ENCODE measurements around the gene ZNF142. TPM values are rescaled to one million over a fixed set of nuclear protein-coding genes. Genes with fewer than 3 reads are reported as not detected.

The ZNF142 gene
- total RNA-seq, 1 experiment from 2014 or later: 6.3 TPM

DNA sequence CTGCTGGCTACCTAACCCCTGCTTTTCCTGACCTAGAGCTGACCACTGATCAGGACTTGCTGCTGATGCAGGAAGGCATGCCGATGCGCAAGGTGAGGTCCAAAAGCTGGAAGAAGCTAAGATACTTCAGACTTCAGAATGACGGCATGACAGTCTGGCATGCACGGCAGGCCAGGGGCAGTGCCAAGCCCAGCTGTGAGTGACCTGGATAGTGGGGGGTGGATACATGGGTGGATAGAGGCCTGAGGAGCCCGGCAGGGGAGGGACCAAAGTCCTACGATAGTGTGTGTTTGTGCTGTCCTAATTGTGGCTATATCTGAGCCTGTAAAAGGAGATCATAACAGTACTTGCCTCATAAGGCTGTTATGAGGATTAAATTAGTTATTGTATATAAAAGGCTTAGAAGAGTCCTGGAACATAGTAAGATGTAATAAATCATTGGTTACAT is 43.5 kb downstream of the ZNF142 start:
- in situ Hi-C loops (cut with HindIII; ENCODE audit: low pct_unique_long_range_greater_than_20kb, low sequenced_read_pairs): no loop called here
- DNase-seq (ENCODE audit: low read depth, low spot score): no peak

GRCh38 chr2:218607436-218608115 is 51.8 kb downstream of the ZNF142 start, which contains the start of gene PLCD4:
TSS of gene PLCD4 (plus strand) at chr2:218607899. CDS start at chr2:218615740, 7,841 bp downstream.
- in situ Hi-C loops (cut with HindIII; ENCODE audit: low pct_unique_long_range_greater_than_20kb, low sequenced_read_pairs): no loop called here
- peak; percentile 49 for DNase-seq (ENCODE audit: low read depth, low spot score)

- in situ Hi-C loops (cut with HindIII; ENCODE audit: low pct_unique_long_range_greater_than_20kb, low sequenced_read_pairs): no loop called here
- DNase-seq (ENCODE audit: low read depth, low spot score): no peak
Observed at GRCh38 chr2:218605432-218605831, 54.0 kb downstream of the ZNF142 start.

Small RNAs within 50 kb of the gene (small RNA-seq; reads per million reads assigned to genes)
- gene RNU6-136P: 0 reads per million in 2 experiments

Other genes with a start within 250 kb of the ZNF142 start
- 0.05 and 0.11 TPM in 2 replicates for gene VIL1, start 240.5 kb downstream of the ZNF142 start, total RNA-seq (2014; rRNA removed; shearing (Covaris generic))
- gene USP37, start 91.3 kb downstream of the ZNF142 start, total RNA-seq (2014; rRNA removed; shearing (Covaris generic)): 6.0 and 7.4 TPM in 2 replicates
- gene CNOT9, start 90.8 kb downstream of the ZNF142 start, total RNA-seq (2014; rRNA removed; shearing (Covaris generic)): 66.4 and 68.3 TPM in 2 replicates
- gene PLCD4, start 51.7 kb downstream of the ZNF142 start, total RNA-seq (2014; rRNA removed; shearing (Covaris generic)): 0.32 and 0.53 TPM in 2 replicates
- gene BCS1L, start 60 bp upstream of the ZNF142 start, total RNA-seq (2014; rRNA removed; shearing (Covaris generic)): 26.8 and 28.1 TPM in 2 replicates
- gene RNF25, start 12.4 kb upstream of the ZNF142 start, total RNA-seq (2014; rRNA removed; shearing (Covaris generic)): 32.1 and 42.0 TPM in 2 replicates
- gene STK36, start 12.5 kb upstream of the ZNF142 start, total RNA-seq (2014; rRNA removed; shearing (Covaris generic)): 11.3 and 12.6 TPM in 2 replicates
- gene TTLL4, start 51.2 kb upstream of the ZNF142 start, total RNA-seq (2014; rRNA removed; shearing (Covaris generic)): 32.3 and 41.4 TPM in 2 replicates
- gene CYP27A1, start 122.5 kb upstream of the ZNF142 start, total RNA-seq (2014; rRNA removed; shearing (Covaris generic)): 57.1 and 61.8 TPM in 2 replicates
- gene PRKAG3, start 172.2 kb upstream of the ZNF142 start, total RNA-seq (2014; rRNA removed; shearing (Covaris generic)): not detected in 2 replicates
- not detected in 2 replicates for gene WNT6, start 200.2 kb upstream of the ZNF142 start, total RNA-seq (2014; rRNA removed; shearing (Covaris generic))
- gene WNT10A, start 221.2 kb upstream of the ZNF142 start, total RNA-seq (2014; rRNA removed; shearing (Covaris generic)): 0.05 and 0.11 TPM in 2 replicates